SU-DHL-6 (cell line): Measurements from ENCODE around the gene FAM3B.

Experiments
- H2AFZ ChIP-seq: fragments of 200-600 bp; sonication (generic); 2 replicates; pipeline ENCODE4 v1.6.1; 2014; ENCODE audit warnings: low read depth, mild to moderate bottlenecking, moderate library complexity, mixed read lengths, antibody characterized with exemption, low read length; ENCODE audit not compliant: severe bottlenecking
- H3F3A ChIP-seq: fragments of 200-600 bp; shearing (Covaris generic); 2 replicates; pipeline ENCODE4 v1.6.0; 2016; ENCODE audit warnings: antibody characterized with exemption, mild to moderate bottlenecking; ENCODE audit not compliant: insufficient read depth
- H3K27ac ChIP-seq: fragments of 200-600 bp; sonication (generic); 2 replicates; pipeline ENCODE4 v1.5.1; 2016; ENCODE audit warnings: low read depth, mild to moderate bottlenecking, low read length, moderate library complexity, mixed read lengths
- H3K27me3 ChIP-seq: fragments of 200-600 bp; sonication (generic), shearing (Covaris generic); 2 replicates; pipeline ENCODE4 v1.6.0; 2014; ENCODE audit warnings: mild to moderate bottlenecking, low read length
- H3K36me3 ChIP-seq: fragments of 200-600 bp; sonication (generic); 2 replicates; pipeline ENCODE4 v1.6.1; 2014; ENCODE audit warnings: mild to moderate bottlenecking, low read length, mixed read lengths
- H3K4me2 ChIP-seq: fragments of 300-600, 200-600 bp; shearing (Covaris generic), sonication (generic); 2 replicates; pipeline ENCODE4 v1.6.0; 2014; ENCODE audit warnings: low read length, low read depth, mild to moderate bottlenecking; ENCODE audit not compliant: poor library complexity, severe bottlenecking
- H3K4me3 ChIP-seq: fragments of 200-600 bp; sonication (generic); 2 replicates; pipeline ENCODE4 v1.5.1; 2014; ENCODE audit warnings: antibody characterized with exemption, low read length, mild to moderate bottlenecking, mixed read lengths; ENCODE audit not compliant: insufficient read depth, poor library complexity, severe bottlenecking
- H3K79me2 ChIP-seq: fragments of 200-600 bp; sonication (generic); 2 replicates; pipeline ENCODE4 v1.6.1; 2014; ENCODE audit warnings: mild to moderate bottlenecking, low read length, moderate library complexity; ENCODE audit not compliant: insufficient read depth
- H3K9ac ChIP-seq: fragments of 200-600 bp; sonication (generic); 2 replicates; pipeline ENCODE4 v1.7.0; 2014; ENCODE audit warnings: mild to moderate bottlenecking, low read length
- H3K9me2 ChIP-seq: fragments of 200-600 bp; sonication (generic); replicated peaks from 2 replicates; pipeline ENCODE4 v1.6.1; 2014; ENCODE audit warnings: low read length; ENCODE audit not compliant: insufficient read depth
- H3K9me3 ChIP-seq: fragments of 200-600 bp; sonication (generic); 2 replicates; pipeline ENCODE4 v1.6.1; 2014; ENCODE audit warnings: low read length, mixed read lengths; ENCODE audit not compliant: insufficient read depth
- H4K20me1 ChIP-seq: fragments of 200-600 bp; sonication (generic); 2 replicates; pipeline ENCODE4 v1.6.1; 2014; ENCODE audit warnings: low read depth, mild to moderate bottlenecking, antibody characterized with exemption, low read length, moderate library complexity, mixed read lengths
- EZH2phosphoT487 ChIP-seq: fragments of 200-600 bp; sonication (generic), shearing (Covaris generic); conservative IDR thresholded peaks from 2 replicates; pipeline ENCODE4 v1.6.1; 2018; ENCODE audit warnings: mild to moderate bottlenecking, antibody characterized with exemption, low read length, moderate library complexity, mixed read lengths
- TF ChIP-seq, protein P1 (sequence below): fragments of 200-600 bp; sonication (generic); IDR thresholded peaks from one replicate; pipeline ENCODE4 v1.5.1; 2017; ENCODE audit warnings: antibody characterized with exemption, mild to moderate bottlenecking, low read length, moderate library complexity; ENCODE audit not compliant: insufficient read depth, poor library complexity, severe bottlenecking

FAM3B gene

DNA sequence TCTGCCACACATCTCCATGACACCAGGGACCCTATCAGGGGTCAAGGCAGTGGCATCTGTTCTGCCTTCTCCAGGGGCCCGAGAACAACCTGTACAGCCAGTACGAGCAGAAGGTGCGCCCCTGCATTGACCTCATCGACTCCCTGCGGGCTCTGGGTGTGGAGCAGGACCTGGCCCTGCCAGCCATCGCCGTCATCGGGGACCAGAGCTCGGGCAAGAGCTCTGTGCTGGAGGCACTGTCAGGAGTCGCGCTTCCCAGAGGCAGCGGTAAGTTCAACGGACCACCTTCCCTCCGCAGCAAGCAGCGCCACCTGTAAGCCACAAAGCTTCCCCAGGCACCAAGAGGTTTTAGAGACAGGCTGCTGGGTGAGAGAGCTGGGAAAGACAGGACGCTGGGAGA is 61.1 kb downstream of the FAM3B start:
- H3K9me3 ChIP-seq = no peaks in the 10 kb centered on the region
- no peak overlapping the region for H3K27ac ChIP-seq
- H3K79me2 ChIP-seq = peaks cover 27% of the 10 kb centered on the region
- no peak overlapping the region for H3K9ac ChIP-seq
- no peaks in the 10 kb centered on the region for H4K20me1 ChIP-seq
- no peak overlapping the region for H3K4me3 ChIP-seq
- TF ChIP-seq, protein P1, sequence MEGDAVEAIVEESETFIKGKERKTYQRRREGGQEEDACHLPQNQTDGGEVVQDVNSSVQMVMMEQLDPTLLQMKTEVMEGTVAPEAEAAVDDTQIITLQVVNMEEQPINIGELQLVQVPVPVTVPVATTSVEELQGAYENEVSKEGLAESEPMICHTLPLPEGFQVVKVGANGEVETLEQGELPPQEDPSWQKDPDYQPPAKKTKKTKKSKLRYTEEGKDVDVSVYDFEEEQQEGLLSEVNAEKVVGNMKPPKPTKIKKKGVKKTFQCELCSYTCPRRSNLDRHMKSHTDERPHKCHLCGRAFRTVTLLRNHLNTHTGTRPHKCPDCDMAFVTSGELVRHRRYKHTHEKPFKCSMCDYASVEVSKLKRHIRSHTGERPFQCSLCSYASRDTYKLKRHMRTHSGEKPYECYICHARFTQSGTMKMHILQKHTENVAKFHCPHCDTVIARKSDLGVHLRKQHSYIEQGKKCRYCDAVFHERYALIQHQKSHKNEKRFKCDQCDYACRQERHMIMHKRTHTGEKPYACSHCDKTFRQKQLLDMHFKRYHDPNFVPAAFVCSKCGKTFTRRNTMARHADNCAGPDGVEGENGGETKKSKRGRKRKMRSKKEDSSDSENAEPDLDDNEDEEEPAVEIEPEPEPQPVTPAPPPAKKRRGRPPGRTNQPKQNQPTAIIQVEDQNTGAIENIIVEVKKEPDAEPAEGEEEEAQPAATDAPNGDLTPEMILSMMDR = no peak
- no peak for TF ChIP-seq EZH2phosphoT487
- H3K36me3 ChIP-seq = no peaks in the 10 kb centered on the region
- H3F3A ChIP-seq = no peaks in the 10 kb centered on the region
- H2AFZ ChIP-seq = no peak overlapping the region
- no peaks in the 10 kb centered on the region for H3K27me3 ChIP-seq
- no peaks in the 10 kb centered on the region for H3K9me2 ChIP-seq
- no peak overlapping the region for H3K4me2 ChIP-seq

DNA sequence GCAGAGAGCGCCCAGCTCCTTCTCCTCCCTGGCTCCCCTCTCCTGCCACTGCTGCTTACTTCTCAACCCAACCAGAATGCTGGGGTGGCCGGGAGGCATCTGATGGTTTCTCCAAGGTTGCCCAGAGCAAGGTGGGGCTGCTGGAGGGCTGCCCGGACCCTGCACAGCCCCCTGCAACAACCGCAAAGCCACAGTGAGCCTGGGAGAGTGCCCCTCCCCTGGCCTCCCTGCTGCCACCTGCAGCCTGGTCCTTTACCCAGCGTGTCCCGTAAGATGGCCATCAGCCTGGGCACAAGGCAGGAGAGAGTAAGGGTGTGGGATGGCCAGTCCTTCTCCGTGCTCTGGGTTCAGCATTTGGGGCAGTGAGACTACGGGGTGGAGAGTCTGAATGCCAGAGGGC is 62.2 kb downstream of the FAM3B start:
- no peak overlapping the region for H3K9ac ChIP-seq
- no peaks in the 10 kb centered on the region for H3F3A ChIP-seq
- TF ChIP-seq EZH2phosphoT487 = no peak
- TF ChIP-seq, protein P1 = no peak
- H3K9me2 ChIP-seq = no peaks in the 10 kb centered on the region
- H3K79me2 ChIP-seq = peaks cover 18% of the 10 kb centered on the region; the same call in 1 of the 2 replicates
- H3K4me3 ChIP-seq = no peak overlapping the region
- no peaks in the 10 kb centered on the region for H3K9me3 ChIP-seq
- H4K20me1 ChIP-seq = no peaks in the 10 kb centered on the region
- no peak overlapping the region for H2AFZ ChIP-seq
- no peaks in the 10 kb centered on the region for H3K36me3 ChIP-seq
- no peaks in the 10 kb centered on the region for H3K27me3 ChIP-seq
- no peak overlapping the region for H3K27ac ChIP-seq
- H3K4me2 ChIP-seq = no peak overlapping the region

DNA sequence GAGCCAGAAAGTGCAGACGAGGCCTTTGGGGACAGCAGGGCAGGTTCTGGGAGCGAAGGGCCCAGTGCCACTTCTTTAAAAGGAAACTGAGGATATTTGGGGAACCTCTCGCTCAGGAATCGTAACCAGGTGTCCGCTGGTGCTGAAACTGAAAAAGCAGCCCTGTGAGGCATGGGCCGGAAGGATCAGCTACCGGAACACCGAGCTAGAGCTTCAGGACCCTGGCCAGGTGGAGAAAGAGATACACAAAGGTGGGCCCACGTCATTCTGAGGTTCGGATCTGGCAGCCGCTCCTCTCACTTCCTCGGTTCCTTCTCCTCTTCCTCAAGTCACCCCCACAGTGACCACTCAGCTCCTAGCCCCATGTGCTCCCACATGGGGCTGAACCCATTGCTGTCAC is 63.3 kb downstream of the FAM3B start:
- Histone ChIP-seq H3K4me2 (no peak overlapping the region), H3K36me3 (peaks cover 1% of the 10 kb centered on the region; the same call in 1 of the 2 replicates), H3K9me3 (no peaks in the 10 kb centered on the region), H3K9me2 (no peaks in the 10 kb centered on the region), H2AFZ (no peak overlapping the region), H4K20me1 (no peaks in the 10 kb centered on the region), H3K79me2 (peaks cover 8% of the 10 kb centered on the region; the same call in 1 of the 2 replicates), H3F3A (no peaks in the 10 kb centered on the region), H3K27ac (no peak overlapping the region), H3K9ac (no peak overlapping the region), H3K4me3 (no peak overlapping the region), H3K27me3 (no peaks in the 10 kb centered on the region)
- TF ChIP-seq, protein P1 = no peak
- no peak for TF ChIP-seq EZH2phosphoT487

DNA sequence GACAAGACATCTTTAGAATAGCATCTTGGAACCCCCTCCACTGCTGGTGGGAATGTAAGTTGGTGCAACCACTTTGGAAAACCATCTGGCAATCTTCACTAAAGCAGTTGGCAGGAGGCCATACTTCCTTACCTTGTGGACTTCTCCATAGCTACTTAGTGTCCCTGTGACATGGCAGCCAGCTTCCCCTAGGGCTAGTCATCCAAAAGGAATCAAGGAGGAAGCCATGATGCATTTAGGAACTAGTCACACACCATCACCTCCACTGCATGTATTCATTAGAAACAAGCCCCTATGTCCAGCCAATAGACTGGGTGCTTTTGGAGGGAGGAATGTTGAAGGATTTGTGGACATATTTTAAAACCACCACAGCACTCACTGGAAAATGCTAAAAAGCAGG is 65.1 kb downstream of the FAM3B start:
- peaks cover 3% of the 10 kb centered on the region; the same call in 1 of the 2 replicates for H3K36me3 ChIP-seq
- H2AFZ ChIP-seq = no peak overlapping the region
- H3K27ac ChIP-seq = no peak overlapping the region
- H3K27me3 ChIP-seq = no peaks in the 10 kb centered on the region
- H3F3A ChIP-seq = no peaks in the 10 kb centered on the region
- H3K9ac ChIP-seq = no peak overlapping the region
- no peaks in the 10 kb centered on the region for H3K9me2 ChIP-seq
- H3K9me3 ChIP-seq = no peaks in the 10 kb centered on the region
- no peak overlapping the region for H3K4me3 ChIP-seq
- TF ChIP-seq, protein P1 = no peak
- TF ChIP-seq EZH2phosphoT487 = no peak
- no peaks in the 10 kb centered on the region for H4K20me1 ChIP-seq
- no peaks in the 10 kb centered on the region for H3K79me2 ChIP-seq
- H3K4me2 ChIP-seq = no peak overlapping the region
